Glutamatergic neuron (in vitro differentiated cells): ENCODE results near the gene ZNF575. TPM values are rescaled to one million over a fixed set of nuclear protein-coding genes. Genes with fewer than 3 reads are reported as not detected.

Experiments
- DNase-seq: peaks from one replicate; pipeline ENCODE4 v3.0.0; 2022
- H3K27ac Mint-ChIP-seq: one replicate; pipeline ENCODE4 v1.8.0; 2020; ENCODE audit warnings: mild to moderate bottlenecking, mixed read lengths, inconsistent platforms; ENCODE audit not compliant: unreplicated experiment
- H3K27me3 Mint-ChIP-seq: one replicate; pipeline ENCODE4 v1.8.0; 2020; ENCODE audit warnings: mild to moderate bottlenecking, moderate library complexity, mixed read lengths, inconsistent platforms; ENCODE audit not compliant: unreplicated experiment
- H3K36me3 Mint-ChIP-seq: one replicate; pipeline ENCODE4 v1.8.0; 2020; ENCODE audit warnings: mild to moderate bottlenecking, mixed read lengths, inconsistent platforms; ENCODE audit not compliant: unreplicated experiment
- H3K4me1 Mint-ChIP-seq: one replicate; pipeline ENCODE4 v1.8.0; 2020; ENCODE audit warnings: mild to moderate bottlenecking, low read depth, mixed read lengths, inconsistent platforms; ENCODE audit not compliant: unreplicated experiment
- H3K4me3 Mint-ChIP-seq: one replicate; pipeline ENCODE4 v1.8.0; 2020; ENCODE audit warnings: mild to moderate bottlenecking, mixed read lengths, inconsistent platforms; ENCODE audit not compliant: unreplicated experiment
- H3K9me3 Mint-ChIP-seq: one replicate; pipeline ENCODE4 v1.8.0; 2020; ENCODE audit warnings: mild to moderate bottlenecking, moderate library complexity, mixed read lengths, inconsistent platforms; ENCODE audit not compliant: unreplicated experiment
- CTCF ChIP-seq: fragments of 200-600 bp; sonication (generic); IDR thresholded peaks from one replicate; pipeline ENCODE4 v1.5.0; 2021; ENCODE audit not compliant: partially characterized antibody, unreplicated experiment
- total RNA-seq: library from RNA; stranded (reverse); fragmentation: NEBNext Ultra II Directional; extraction: Animal tissue kit (Norgen Biotek cat#: 25700); gene quantifications from one replicate; pipeline ENCODE4 v1.2.1, GENCODE V29; 2021; ENCODE audit not compliant: unreplicated experiment

ZNF575 gene
- total RNA-seq, 1 donor from 2014 or later = 2.0 TPM

- peaks cover 7% of the 10 kb centered on the region for H3K9me3 Mint-ChIP-seq
- H3K4me1 Mint-ChIP-seq = peaks cover 18% of the 10 kb centered on the region
- H3K36me3 Mint-ChIP-seq = no peaks in the 10 kb centered on the region
- H3K4me3 Mint-ChIP-seq = peak overlapping the region; percentile 3
- H3K27me3 Mint-ChIP-seq = peaks cover 8% of the 10 kb centered on the region
- no peak for DNase-seq
- H3K27ac Mint-ChIP-seq = peak overlapping the region; percentile 80
- no peak for TF ChIP-seq CTCF
These were observed 37.3 kb downstream of the ZNF575 start for GRCh38 chr19:43570174-43570791.

DNA sequence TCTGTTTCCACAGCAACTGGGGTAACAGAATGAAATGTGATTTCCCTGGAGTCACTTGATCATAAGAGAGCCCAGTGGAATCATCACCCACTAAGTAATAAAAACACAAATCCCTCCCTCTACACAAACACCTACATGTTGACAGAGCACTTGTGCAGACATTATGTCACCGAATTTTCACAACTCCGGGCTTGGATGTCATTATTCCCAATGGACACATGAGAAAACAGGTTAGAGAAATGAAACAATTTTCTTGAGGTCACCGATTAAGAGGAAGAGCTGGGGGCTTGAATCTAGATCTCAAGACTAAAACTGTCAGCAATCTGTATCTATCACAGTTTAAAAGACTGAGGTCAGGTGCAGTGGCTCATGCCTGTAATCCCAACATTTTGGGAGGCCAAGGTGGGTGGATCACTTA lies 39.2 kb downstream of the ZNF575 start:
- peak overlapping the region; percentile 68 for H3K4me3 Mint-ChIP-seq
- peaks cover 18% of the 10 kb centered on the region for H3K4me1 Mint-ChIP-seq
- DNase-seq = no peak
- H3K27ac Mint-ChIP-seq = peak overlapping the region; percentile 96
- H3K36me3 Mint-ChIP-seq = no peaks in the 10 kb centered on the region
- peaks cover 8% of the 10 kb centered on the region for H3K27me3 Mint-ChIP-seq
- no peak for TF ChIP-seq CTCF
- H3K9me3 Mint-ChIP-seq = peaks cover 12% of the 10 kb centered on the region

GRCh38 chr19:43574424-43575155 lies 41.6 kb downstream of the ZNF575 start:
- Mint-ChIP-seq H3K27ac (peak overlapping the region; percentile 96), H3K4me1 (peaks cover 18% of the 10 kb centered on the region), H3K27me3 (peaks cover 8% of the 10 kb centered on the region), H3K4me3 (peak overlapping the region; percentile 100), H3K36me3 (no peaks in the 10 kb centered on the region), H3K9me3 (peaks cover 17% of the 10 kb centered on the region)
- TF ChIP-seq CTCF = no peak
- no peak for DNase-seq

DNA sequence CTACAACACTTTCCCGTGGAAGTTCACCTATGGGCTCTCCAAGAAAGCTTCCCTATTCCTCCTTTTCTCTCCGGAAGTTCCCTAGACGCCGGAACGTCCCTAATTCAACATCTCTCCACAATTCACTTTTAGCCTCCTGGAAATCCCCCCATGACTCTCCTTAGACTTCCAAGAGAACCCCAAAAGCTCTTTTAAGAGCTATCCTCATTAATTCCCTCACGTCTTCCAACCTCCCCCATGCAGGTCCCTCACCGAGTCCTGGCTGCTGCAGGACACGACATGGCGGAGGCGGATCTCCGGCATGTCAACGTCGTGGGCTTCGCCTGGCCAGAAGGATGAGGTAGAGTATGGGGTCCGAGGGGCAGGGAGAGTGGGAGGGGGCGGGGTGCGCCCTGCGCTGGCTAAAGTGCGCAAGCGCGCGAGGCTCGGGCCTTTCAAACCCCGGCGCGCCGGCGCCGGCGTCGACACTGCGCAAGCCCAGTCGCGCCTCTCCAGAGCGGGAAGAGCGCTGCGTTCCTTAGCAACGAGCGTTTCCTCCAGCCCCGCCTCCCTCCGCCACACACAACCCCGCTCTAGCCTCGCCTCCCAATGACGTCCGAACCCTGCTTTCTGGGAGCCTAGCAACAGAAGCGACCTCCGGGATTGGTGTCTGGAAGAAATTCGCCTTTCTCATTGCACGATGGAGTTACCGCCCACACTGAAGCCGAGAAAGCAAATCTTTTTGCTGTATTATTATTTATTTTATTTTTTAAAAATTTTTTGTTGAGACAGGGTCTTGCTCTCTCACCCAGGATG lies 42.4 kb downstream of the ZNF575 start, which contains the start of the genes PINLYP and XRCC1:
PINLYP (plus strand) TSS at position 646 of the 795 bp plus-strand sequence. CDS start 1,391 bp downstream, outside the sequence.
XRCC1 (minus strand) TSS at position 372 of the 795 bp plus-strand sequence; CDS start at position 303, 69 bp downstream.
- peaks cover 5% of the 10 kb centered on the region for H3K27me3 Mint-ChIP-seq
- H3K4me1 Mint-ChIP-seq = peaks cover 14% of the 10 kb centered on the region
- peak; percentile 97 for DNase-seq
- H3K9me3 Mint-ChIP-seq = peaks cover 17% of the 10 kb centered on the region
- peak within 1 kb of the TSS; percentile 100 for H3K4me3 Mint-ChIP-seq
- no peak for TF ChIP-seq CTCF
- no peaks in the 10 kb centered on the region for H3K36me3 Mint-ChIP-seq
- peak within 1 kb of the TSS; percentile 96 for H3K27ac Mint-ChIP-seq
